Hypothalamus (tissue), 51 donors: ENCODE measurements around the gene MAJIN.

Source experiments
- DNase-seq, 51 donors: peaks; one replicate each; lab custom pipeline; 2025; lab: John Stamatoyannopoulos, UW

The MAJIN gene

GRCh38 chr11:64894812-64895452, 77.0 kb downstream of the MAJIN start:
- no peak for DNase-seq

- DNase-seq, result peak in 48 of 51 donors; percentile 8 to 82 (median 50)
These were observed 77.7 kb downstream of the MAJIN start for GRCh38 chr11:64894070-64894811.

- DNase-seq, result no peak
These were observed 78.5 kb downstream of the MAJIN start for GRCh38 chr11:64893194-64894069.

GRCh38 chr11:64892838-64893193, 79.1 kb downstream of the MAJIN start:
- no peak for DNase-seq

- no peak for DNase-seq
These were observed 79.5 kb downstream of the MAJIN start for GRCh38 chr11:64892411-64892831.

DNA sequence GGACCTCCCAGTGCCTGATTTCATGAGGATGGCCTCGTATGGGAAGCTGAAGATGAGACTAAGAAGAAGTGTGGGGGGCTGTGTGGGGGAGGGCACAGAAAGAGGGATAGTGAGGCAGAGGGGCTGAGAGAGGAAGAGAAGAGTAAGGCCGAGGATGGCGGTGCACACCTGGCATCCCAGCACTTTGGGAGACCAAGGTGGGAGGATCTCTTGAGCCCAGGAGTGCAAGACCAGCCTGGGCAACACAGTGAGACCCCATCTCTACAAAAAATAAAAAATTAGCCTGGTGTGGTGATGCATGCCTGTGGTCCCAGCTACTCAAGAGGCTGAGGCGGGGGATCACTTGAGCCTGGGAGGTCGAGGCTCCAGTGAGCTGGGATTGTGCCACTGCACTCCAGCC, 80.0 kb downstream of the MAJIN start:
- no peak for DNase-seq

DNA sequence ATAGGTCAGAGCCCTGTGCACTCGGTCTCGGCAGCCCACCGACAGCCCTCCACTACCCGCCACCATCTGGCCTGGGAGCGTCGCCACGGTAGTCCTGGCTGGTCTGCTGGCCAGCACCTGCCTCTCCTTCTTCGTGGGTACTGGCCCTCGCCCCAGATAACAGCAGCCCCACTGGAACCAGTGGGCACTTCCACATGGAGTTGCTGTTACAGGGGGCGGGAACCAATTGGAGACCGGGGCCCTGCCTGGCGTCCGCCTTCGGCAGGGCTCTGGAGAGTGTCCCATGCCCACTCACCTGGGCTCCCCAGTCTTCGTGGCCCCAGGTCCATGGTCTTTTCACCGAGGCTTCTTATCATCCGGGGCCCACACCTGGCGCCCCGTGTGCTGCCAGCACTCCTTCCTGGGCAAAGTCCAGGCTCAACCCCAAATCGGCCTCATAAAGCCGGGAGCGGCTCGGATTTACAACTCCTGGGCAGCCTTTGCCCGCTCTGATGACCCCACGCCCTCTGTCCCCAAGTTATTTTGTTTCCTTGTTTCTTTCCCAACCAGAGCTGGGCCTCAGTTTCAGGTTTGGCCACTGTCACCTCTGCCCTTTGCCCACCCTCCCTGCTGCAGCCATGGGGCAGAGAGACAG, 80.6 kb downstream of the MAJIN start:
- no peak for DNase-seq

GRCh38 chr11:64890522-64890939, 81.4 kb downstream of the MAJIN start:
- no peak for DNase-seq

DNA sequence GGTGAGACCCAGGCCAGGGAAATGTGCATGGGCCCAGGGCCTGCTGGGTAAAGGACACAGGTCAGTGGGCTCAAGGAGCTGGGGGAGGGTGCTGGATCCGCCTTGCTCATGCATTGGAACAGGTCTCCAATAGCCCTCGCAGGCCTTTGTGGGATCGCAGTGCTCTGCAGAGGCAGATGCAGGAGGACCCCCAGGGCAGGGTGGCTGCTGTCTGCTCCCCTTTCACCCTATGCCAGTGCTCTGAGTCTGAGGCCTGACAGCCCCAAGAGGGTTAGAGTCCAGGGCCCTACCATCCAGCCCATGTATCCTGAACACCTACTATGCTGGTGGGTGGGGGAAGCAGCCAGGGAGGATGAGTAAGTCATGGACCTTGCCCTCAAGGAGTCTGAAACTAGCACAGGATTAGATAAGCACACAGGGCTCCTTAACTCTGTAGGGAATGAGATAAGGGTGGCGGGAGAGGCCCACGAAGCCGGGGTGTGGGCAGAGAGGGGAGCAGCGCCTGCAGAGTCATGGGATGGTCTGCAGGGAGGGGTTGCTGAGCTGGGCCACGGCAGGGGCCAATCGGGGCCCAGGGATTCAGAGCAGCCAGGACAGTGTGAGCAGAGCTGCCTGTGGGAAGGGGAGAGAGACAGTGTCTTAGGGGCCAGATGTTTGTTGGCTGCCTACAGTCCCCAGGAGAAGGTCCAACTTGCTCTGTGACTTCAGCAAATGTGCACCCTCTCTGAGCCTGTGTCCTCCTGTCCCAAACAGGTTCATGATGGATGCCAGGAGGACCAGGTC, 83.0 kb downstream of the MAJIN start:
- DNase-seq, result no peak

GRCh38 chr11:64888406-64888728, 83.5 kb downstream of the MAJIN start:
- no peak for DNase-seq
